KMS-11 (cell line): ENCODE results near the gene MSX2.

Source experiments
- H2AFZ ChIP-seq: fragments of 200-600 bp; sonication (generic); 2 replicates; pipeline ENCODE4 v1.6.1; 2016; ENCODE audit warnings: antibody characterized with exemption, mixed run types, low read depth
- H3K27ac ChIP-seq: fragments of 200-600 bp; sonication (generic); 2 replicates; pipeline ENCODE4 v1.6.1; 2016; ENCODE audit warnings: mild to moderate bottlenecking, mixed run types
- H3K27me3 ChIP-seq: fragments of 200-600 bp; sonication (generic); 2 replicates; pipeline ENCODE4 v1.6.1; 2017; ENCODE audit warnings: mild to moderate bottlenecking, low read depth, mixed run types, moderate library complexity; ENCODE audit not compliant: insufficient read depth
- H3K36me3 ChIP-seq: fragments of 200-600 bp; sonication (generic); 2 replicates; pipeline ENCODE4 v1.6.1; 2017; ENCODE audit warnings: mild to moderate bottlenecking, mixed run types; ENCODE audit not compliant: insufficient read depth
- H3K4me1 ChIP-seq: fragments of 200-600 bp; sonication (generic); 2 replicates; pipeline ENCODE4 v1.6.1; 2016; ENCODE audit warnings: mild to moderate bottlenecking, low read depth, mixed run types; ENCODE audit not compliant: poor library complexity, severe bottlenecking
- H3K4me2 ChIP-seq: fragments of 200-600 bp; sonication (generic); 2 replicates; pipeline ENCODE4 v1.7.0; 2016; ENCODE audit warnings: mild to moderate bottlenecking, mixed run types
- H3K4me3 ChIP-seq: fragments of 200-600 bp; sonication (generic); IDR thresholded peaks from 2 replicates; pipeline ENCODE4 v1.6.1; 2017; ENCODE audit warnings: low read depth, low read length, mixed read lengths; ENCODE audit not compliant: insufficient read depth
- H3K79me2 ChIP-seq: fragments of 200-600 bp; sonication (generic); 2 replicates; pipeline ENCODE4 v1.6.1; 2016; ENCODE audit warnings: low read depth, mixed run types; ENCODE audit not compliant: insufficient read depth
- H3K9ac ChIP-seq: fragments of 200-600 bp; sonication (generic); 2 replicates; pipeline ENCODE4 v1.6.1; 2016; ENCODE audit warnings: mild to moderate bottlenecking, mixed run types
- H4K20me1 ChIP-seq: fragments of 200-600 bp; sonication (generic); 2 replicates; pipeline ENCODE4 v1.6.1; 2016; ENCODE audit warnings: mild to moderate bottlenecking, mixed run types; ENCODE audit not compliant: insufficient read depth
- TF ChIP-seq, protein P1 (sequence below): fragments of 200-600 bp; sonication (generic); conservative IDR thresholded peaks from 2 replicates; pipeline ENCODE4 v1.6.1; 2017; ENCODE audit warnings: low read depth, mild to moderate bottlenecking, antibody characterized with exemption, low read length, moderate library complexity, mixed read lengths

Gene MSX2

GRCh38 chr5:174692381-174692780 is 32.0 kb upstream of the MSX2 start:
- H4K20me1 ChIP-seq, result no peaks in the 10 kb centered on the region
- no peaks in the 10 kb centered on the region for H3K79me2 ChIP-seq
- H2AFZ ChIP-seq, result no peak overlapping the region
- no peak overlapping the region for H3K9ac ChIP-seq
- no peak overlapping the region for H3K27ac ChIP-seq
- TF ChIP-seq, protein P1, sequence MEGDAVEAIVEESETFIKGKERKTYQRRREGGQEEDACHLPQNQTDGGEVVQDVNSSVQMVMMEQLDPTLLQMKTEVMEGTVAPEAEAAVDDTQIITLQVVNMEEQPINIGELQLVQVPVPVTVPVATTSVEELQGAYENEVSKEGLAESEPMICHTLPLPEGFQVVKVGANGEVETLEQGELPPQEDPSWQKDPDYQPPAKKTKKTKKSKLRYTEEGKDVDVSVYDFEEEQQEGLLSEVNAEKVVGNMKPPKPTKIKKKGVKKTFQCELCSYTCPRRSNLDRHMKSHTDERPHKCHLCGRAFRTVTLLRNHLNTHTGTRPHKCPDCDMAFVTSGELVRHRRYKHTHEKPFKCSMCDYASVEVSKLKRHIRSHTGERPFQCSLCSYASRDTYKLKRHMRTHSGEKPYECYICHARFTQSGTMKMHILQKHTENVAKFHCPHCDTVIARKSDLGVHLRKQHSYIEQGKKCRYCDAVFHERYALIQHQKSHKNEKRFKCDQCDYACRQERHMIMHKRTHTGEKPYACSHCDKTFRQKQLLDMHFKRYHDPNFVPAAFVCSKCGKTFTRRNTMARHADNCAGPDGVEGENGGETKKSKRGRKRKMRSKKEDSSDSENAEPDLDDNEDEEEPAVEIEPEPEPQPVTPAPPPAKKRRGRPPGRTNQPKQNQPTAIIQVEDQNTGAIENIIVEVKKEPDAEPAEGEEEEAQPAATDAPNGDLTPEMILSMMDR, result no peak
- H3K4me2 ChIP-seq, result no peak overlapping the region
- H3K4me1 ChIP-seq, result no peaks in the 10 kb centered on the region
- no peaks in the 10 kb centered on the region for H3K36me3 ChIP-seq
- H3K4me3 ChIP-seq, result no peak overlapping the region
- H3K27me3 ChIP-seq, result no peaks in the 10 kb centered on the region

- TF ChIP-seq, protein P1, result no peak
- no peak overlapping the region for H3K9ac ChIP-seq
Observed at GRCh38 chr5:174692982-174693422, 31.4 kb upstream of the MSX2 start.

DNA sequence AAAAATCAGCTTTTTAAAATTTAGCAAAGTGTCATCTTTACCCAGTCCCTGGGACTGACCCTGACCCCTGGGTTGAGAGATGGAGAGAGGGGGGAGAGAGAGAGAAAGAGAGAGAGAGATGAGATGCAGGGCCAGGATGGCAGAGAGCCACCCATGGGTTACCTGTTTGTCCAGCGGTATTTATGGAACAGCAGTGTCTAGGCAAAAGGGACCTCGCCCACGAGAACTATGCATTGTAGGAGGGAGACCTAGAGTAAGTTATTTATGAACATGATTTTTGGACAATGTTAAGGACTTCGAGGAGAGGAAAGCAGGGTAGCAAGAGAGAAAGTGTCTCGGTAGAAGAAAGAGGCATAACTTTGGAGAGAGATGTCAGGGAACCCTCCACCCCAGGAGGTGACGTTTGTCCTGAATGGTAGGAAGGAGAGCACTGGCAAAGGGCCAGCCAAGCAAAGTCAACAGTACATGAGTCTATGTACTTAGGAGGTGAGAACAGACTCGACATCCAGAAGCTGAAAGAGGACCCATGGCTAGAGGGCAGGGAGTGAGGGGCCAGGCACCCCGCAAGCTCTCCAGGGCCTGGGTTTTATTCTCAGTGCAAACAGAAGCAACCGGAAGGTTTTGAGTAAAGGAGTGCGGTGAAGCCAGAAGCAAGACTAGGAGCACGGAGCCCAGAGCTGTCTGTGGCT is 30.5 kb upstream of the MSX2 start:
- H3K4me2 ChIP-seq, result no peak overlapping the region
- H3K27me3 ChIP-seq, result no peaks in the 10 kb centered on the region
- H3K9ac ChIP-seq, result no peak overlapping the region
- H2AFZ ChIP-seq, result no peak overlapping the region
- H3K79me2 ChIP-seq, result no peaks in the 10 kb centered on the region
- no peaks in the 10 kb centered on the region for H4K20me1 ChIP-seq
- H3K36me3 ChIP-seq, result no peaks in the 10 kb centered on the region
- no peak overlapping the region for H3K27ac ChIP-seq
- TF ChIP-seq, protein P1, result no peak
- no peaks in the 10 kb centered on the region for H3K4me1 ChIP-seq
- no peak overlapping the region for H3K4me3 ChIP-seq

More at GRCh38 chr5:174692982-174693422, 31.4 kb upstream of the MSX2 start:
- Histone ChIP-seq H3K27ac (no peak overlapping the region), H4K20me1 (no peaks in the 10 kb centered on the region), H3K36me3 (no peaks in the 10 kb centered on the region), H3K4me2 (no peak overlapping the region), H3K4me1 (no peaks in the 10 kb centered on the region), H3K79me2 (no peaks in the 10 kb centered on the region), H2AFZ (no peak overlapping the region), H3K27me3 (no peaks in the 10 kb centered on the region), H3K4me3 (no peak overlapping the region)

GRCh38 chr5:174694611-174695010 is 29.8 kb upstream of the MSX2 start:
- H3K9ac ChIP-seq, result no peak overlapping the region
- H3K4me2 ChIP-seq, result no peak overlapping the region
- TF ChIP-seq, protein P1, result no peak
- H3K4me3 ChIP-seq, result no peak overlapping the region
- H3K36me3 ChIP-seq, result no peaks in the 10 kb centered on the region
- H4K20me1 ChIP-seq, result no peaks in the 10 kb centered on the region
- no peak overlapping the region for H3K27ac ChIP-seq
- no peak overlapping the region for H2AFZ ChIP-seq
- H3K4me1 ChIP-seq, result no peaks in the 10 kb centered on the region
- H3K79me2 ChIP-seq, result no peaks in the 10 kb centered on the region
- H3K27me3 ChIP-seq, result no peaks in the 10 kb centered on the region
